Neural cell (in vitro differentiated cells): ENCODE data around the gene VEGFD. TPM values are rescaled to one million over a fixed set of nuclear protein-coding genes. Genes with fewer than 3 reads are reported as not detected.

Experiments used
- H2AFZ ChIP-seq: fragments of 200-600, 300-800 bp; sonication (generic), shearing (Covaris generic); 2 replicates; pipeline ENCODE4 v1.6.0; 2014; ENCODE audit warnings: low read depth, mild to moderate bottlenecking, antibody characterized with exemption, low read length, moderate library complexity
- H3F3A ChIP-seq: fragments of 200-600 bp; shearing (Covaris generic); 2 replicates; pipeline ENCODE4 v1.6.1; 2016; ENCODE audit warnings: mild to moderate bottlenecking, moderate library complexity, mixed read lengths, antibody characterized with exemption, low read length; ENCODE audit not compliant: insufficient read depth, poor library complexity, severe bottlenecking
- H3K27ac ChIP-seq: fragments of 200-600, 300-800 bp; sonication (generic), shearing (Covaris generic); 2 replicates; pipeline ENCODE4 v1.5.1; 2014; ENCODE audit warnings: mild to moderate bottlenecking, low read length, moderate library complexity
- H3K27me3 ChIP-seq: fragments of 300-800, 200-600 bp; sonication (generic), shearing (Covaris generic); 2 replicates; pipeline ENCODE4 v1.6.0; 2014; ENCODE audit warnings: mild to moderate bottlenecking, low read depth, low read length, moderate library complexity; ENCODE audit not compliant: insufficient read depth
- H3K36me3 ChIP-seq: fragments of 300-800, 200-600 bp; sonication (generic), shearing (Covaris generic); 2 replicates; pipeline ENCODE4 v1.5.1; 2014; ENCODE audit warnings: mild to moderate bottlenecking, antibody characterized with exemption, low read length, moderate library complexity; ENCODE audit not compliant: insufficient read depth
- H3K4me2 ChIP-seq: fragments of 300-800, 200-600 bp; sonication (generic), shearing (Covaris generic); 2 replicates; pipeline ENCODE4 v1.6.0; 2014; ENCODE audit warnings: mild to moderate bottlenecking, low read length
- H3K4me3 ChIP-seq: fragments of 300-800, 200-600 bp; sonication (generic), shearing (Covaris generic); 2 replicates; pipeline ENCODE4 v1.5.1; 2014; ENCODE audit warnings: mild to moderate bottlenecking, low read length, moderate library complexity
- H3K79me2 ChIP-seq: fragments of 200-600 bp; shearing (Covaris generic); replicated peaks from 2 replicates; pipeline ENCODE4 v1.6.0; 2014; ENCODE audit warnings: mild to moderate bottlenecking, low read length, moderate library complexity; ENCODE audit not compliant: insufficient read depth
- H3K9ac ChIP-seq: fragments of 300-800, 200-600 bp; sonication (generic), shearing (Covaris generic); 2 replicates; pipeline ENCODE4 v1.6.1; 2016; ENCODE audit warnings: mild to moderate bottlenecking, low read length, mixed read lengths
- H3K9me2 ChIP-seq: fragments of 200-600 bp; shearing (Covaris generic); 2 replicates; pipeline ENCODE4 v1.6.1; 2016; ENCODE audit warnings: mild to moderate bottlenecking, low read length, mixed read lengths; ENCODE audit not compliant: insufficient read depth
- H3K9me3 ChIP-seq: fragments of 200-600, 300-800 bp; sonication (generic), shearing (Covaris generic); 2 replicates; pipeline ENCODE4 v1.6.1; 2016; ENCODE audit warnings: mild to moderate bottlenecking, mixed run types, low read length, moderate library complexity, mixed read lengths
- H4K20me1 ChIP-seq: fragments of 200-600 bp; shearing (Covaris generic); 2 replicates; pipeline ENCODE4 v1.6.1; 2016; ENCODE audit warnings: mild to moderate bottlenecking, mixed run types; ENCODE audit not compliant: insufficient read depth
- CTCF ChIP-seq: fragments of 450-650 bp; IDR thresholded peaks from 2 replicates; pipeline ENCODE4 v1.5.1; 2014; ENCODE audit warnings: antibody characterized with exemption, mild to moderate bottlenecking, moderate library complexity; ENCODE audit not compliant: poor library complexity, severe bottlenecking
- EP300 ChIP-seq: fragments of 450-650 bp; conservative IDR thresholded peaks from 2 replicates; pipeline ENCODE4 v1.6.1; 2014; ENCODE audit warnings: antibody characterized with exemption, mild to moderate bottlenecking, moderate library complexity; ENCODE audit not compliant: poor library complexity, severe bottlenecking
- EZH2 ChIP-seq: fragments of 200-600, 300-800 bp; shearing (Covaris generic), sonication (generic); IDR thresholded peaks from 2 replicates; pipeline ENCODE4 v1.6.1; 2014; ENCODE audit warnings: antibody characterized with exemption, low read length, borderline replicate concordance, mild to moderate bottlenecking; ENCODE audit not compliant: insufficient read depth, poor library complexity, severe bottlenecking
- MXI1 ChIP-seq: fragments of 450-650 bp; conservative IDR thresholded peaks from 2 replicates; pipeline ENCODE4 v1.6.1; 2014; ENCODE audit warnings: antibody characterized with exemption, mild to moderate bottlenecking; ENCODE audit not compliant: poor library complexity, severe bottlenecking
- POLR2AphosphoS5 ChIP-seq: IDR thresholded peaks from 2 replicates; pipeline ENCODE4 v1.6.1; 2012
- RAD21 ChIP-seq: fragments of 450-650 bp; conservative IDR thresholded peaks from 2 replicates; pipeline ENCODE4 v1.6.1; 2014; ENCODE audit warnings: antibody characterized with exemption, mild to moderate bottlenecking, moderate library complexity
- REST ChIP-seq: IDR thresholded peaks from 2 replicates; pipeline ENCODE4 v1.6.1; 2012; ENCODE audit warnings: borderline replicate concordance
- SMC3 ChIP-seq: fragments of 450-650 bp; conservative IDR thresholded peaks from 2 replicates; pipeline ENCODE4 v1.6.1; 2014; ENCODE audit warnings: antibody characterized with exemption, mild to moderate bottlenecking, moderate library complexity; ENCODE audit not compliant: poor library complexity
- TAF1 ChIP-seq: IDR thresholded peaks from 2 replicates; pipeline ENCODE4 v1.6.1; 2012; ENCODE audit warnings: low read depth
- polyA plus RNA-seq: library from polyadenylated mRNA; depleted of rRNA; stranded (reverse); fragments of >200 nt; gene quantifications from 2 replicates; pipeline ENCODE4 v1.2.3, GENCODE V29; 2014

Gene VEGFD
- polyA plus RNA-seq, 1 donor from 2014 or later = not detected

- Histone ChIP-seq H3K4me2 (no peak overlapping the region), H3K9me2 (no peaks in the 10 kb centered on the region), H3K27me3 (no peaks in the 10 kb centered on the region), H3K9ac (no peak overlapping the region), H3K79me2 (no peaks in the 10 kb centered on the region), H3K27ac (no peak overlapping the region), H3K36me3 (no peaks in the 10 kb centered on the region), H4K20me1 (no peaks in the 10 kb centered on the region), H3K4me3 (no peak overlapping the region), H3K9me3 (no peaks in the 10 kb centered on the region), H3F3A (no peaks in the 10 kb centered on the region), H2AFZ (no peak overlapping the region)
- TF ChIP-seq MXI1 (no peak), RAD21 (no peak), EP300 (no peak), POLR2AphosphoS5 (no peak), EZH2 (no peak), REST (no peak), SMC3 (no peak), TAF1 (no peak), CTCF (no peak)
Observed at GRCh38 chrX:15376956-15377355, 7.3 kb downstream of the VEGFD start.

- Histone ChIP-seq H3K9me2 (no peaks in the 10 kb centered on the region), H3K79me2 (no peaks in the 10 kb centered on the region), H3K9ac (no peak overlapping the region), H3K9me3 (no peaks in the 10 kb centered on the region), H4K20me1 (no peaks in the 10 kb centered on the region), H2AFZ (no peak overlapping the region), H3F3A (no peaks in the 10 kb centered on the region), H3K4me2 (no peak overlapping the region), H3K27ac (no peak overlapping the region), H3K36me3 (no peaks in the 10 kb centered on the region), H3K4me3 (no peak overlapping the region), H3K27me3 (no peaks in the 10 kb centered on the region)
- no peak for TF ChIP-seq POLR2AphosphoS5
- TF ChIP-seq RAD21 = no peak
- no peak for TF ChIP-seq EZH2
- TF ChIP-seq MXI1 = no peak
- TF ChIP-seq CTCF = no peak
- no peak for TF ChIP-seq SMC3
- TF ChIP-seq REST = no peak
- no peak for TF ChIP-seq EP300
- no peak for TF ChIP-seq TAF1
Observed at GRCh38 chrX:15373976-15374375, 10.2 kb downstream of the VEGFD start.
